Fibroblast of mammary gland (primary cell): ENCODE data around the gene DDX4.
"Not testable (repeated sequence)": the region's sequence is repeated elsewhere in the genome, so short reads cannot be mapped to it uniquely, and the experiment has no call there.

ENCODE experiments used
- DNase-seq: peaks from one replicate; pipeline ENCODE4 v3.0.0-alpha.2; 2010; ENCODE audit warnings: low read depth
- H3K4me3 ChIP-seq: 2 replicates; pipeline ENCODE4 v1.5.1; 2011; ENCODE audit warnings: low read depth, mild to moderate bottlenecking, low read length, moderate library complexity; ENCODE audit not compliant: control insufficient read depth
- TF ChIP-seq, protein P1 (sequence below): conservative IDR thresholded peaks from 2 replicates; pipeline ENCODE4 v1.5.1; 2011; ENCODE audit warnings: low read depth, low read length, inconsistent platforms; ENCODE audit not compliant: control insufficient read depth, insufficient read depth

The DDX4 gene

DNA sequence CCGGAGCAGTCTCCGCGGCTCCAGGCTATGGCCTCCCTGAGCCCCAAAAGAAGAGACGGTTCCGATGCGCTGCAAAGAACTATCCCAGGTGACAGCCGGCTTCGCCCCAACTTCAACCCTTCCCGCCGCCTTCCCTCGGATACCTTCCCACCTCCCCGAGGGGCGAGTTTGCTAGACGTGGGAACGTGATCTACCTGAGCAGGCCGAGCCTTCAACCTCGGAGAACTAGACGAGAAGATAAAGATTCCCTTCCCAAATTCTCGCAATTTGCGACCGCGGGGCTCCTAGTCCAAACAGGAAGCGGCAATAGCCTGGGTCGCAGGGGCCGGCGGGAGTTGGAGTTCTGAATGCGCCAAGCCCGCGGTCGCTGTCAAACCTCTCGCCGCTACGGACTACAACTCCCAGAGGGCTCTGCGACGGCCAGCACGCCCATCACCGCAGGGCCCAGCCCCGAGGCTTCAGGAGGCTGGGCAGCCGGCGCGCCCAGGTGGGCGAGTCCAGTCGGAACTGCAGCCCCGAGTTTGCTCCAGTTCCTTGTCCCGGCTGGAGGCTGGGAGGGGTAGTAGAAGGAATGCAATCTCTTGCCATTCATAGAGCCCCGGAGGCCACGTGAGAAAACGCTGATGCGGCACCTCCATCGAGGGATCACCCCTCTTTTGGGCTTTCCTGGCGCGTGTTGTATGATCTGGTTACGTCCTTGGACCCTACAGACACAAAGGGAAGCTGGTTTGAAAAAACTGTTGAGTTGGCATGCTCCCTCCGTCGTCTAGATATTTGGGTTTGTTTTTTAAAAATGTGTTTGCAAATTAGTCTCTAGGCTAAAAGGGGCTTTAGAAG is 25.6 kb upstream of the DDX4 start, which contains the start of gene SLC38A9:
Gene SLC38A9, minus strand, starts transcription at position 302 of the 837 bp plus-strand sequence. CDS start 14,366 bp downstream, outside the sequence.
- DNase-seq: peak; percentile 91
- peak within 1 kb of the TSS; percentile 99 for H3K4me3 ChIP-seq
- TF ChIP-seq, protein P1, sequence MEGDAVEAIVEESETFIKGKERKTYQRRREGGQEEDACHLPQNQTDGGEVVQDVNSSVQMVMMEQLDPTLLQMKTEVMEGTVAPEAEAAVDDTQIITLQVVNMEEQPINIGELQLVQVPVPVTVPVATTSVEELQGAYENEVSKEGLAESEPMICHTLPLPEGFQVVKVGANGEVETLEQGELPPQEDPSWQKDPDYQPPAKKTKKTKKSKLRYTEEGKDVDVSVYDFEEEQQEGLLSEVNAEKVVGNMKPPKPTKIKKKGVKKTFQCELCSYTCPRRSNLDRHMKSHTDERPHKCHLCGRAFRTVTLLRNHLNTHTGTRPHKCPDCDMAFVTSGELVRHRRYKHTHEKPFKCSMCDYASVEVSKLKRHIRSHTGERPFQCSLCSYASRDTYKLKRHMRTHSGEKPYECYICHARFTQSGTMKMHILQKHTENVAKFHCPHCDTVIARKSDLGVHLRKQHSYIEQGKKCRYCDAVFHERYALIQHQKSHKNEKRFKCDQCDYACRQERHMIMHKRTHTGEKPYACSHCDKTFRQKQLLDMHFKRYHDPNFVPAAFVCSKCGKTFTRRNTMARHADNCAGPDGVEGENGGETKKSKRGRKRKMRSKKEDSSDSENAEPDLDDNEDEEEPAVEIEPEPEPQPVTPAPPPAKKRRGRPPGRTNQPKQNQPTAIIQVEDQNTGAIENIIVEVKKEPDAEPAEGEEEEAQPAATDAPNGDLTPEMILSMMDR: no peak

DNA sequence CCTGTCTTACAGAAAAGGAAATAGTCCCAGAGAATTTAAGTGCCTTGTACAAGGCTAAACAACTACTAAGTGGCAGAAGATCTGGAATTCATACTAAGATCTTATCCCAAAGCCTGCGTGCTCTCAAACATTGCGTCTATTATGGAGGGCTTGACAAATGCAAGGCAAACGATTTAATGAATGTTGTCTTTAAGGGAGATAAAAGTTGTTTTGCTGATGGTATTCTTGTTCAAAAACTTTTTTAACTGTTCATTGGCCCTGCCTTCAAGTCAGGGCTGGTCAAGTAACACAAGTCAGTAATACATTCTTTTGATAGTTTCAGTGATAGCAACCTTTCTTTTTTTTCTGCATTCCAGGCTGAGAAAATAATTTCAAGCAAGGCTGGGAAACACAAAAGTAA is 24.0 kb upstream of the DDX4 start:
- TF ChIP-seq, protein P1: no peak
- DNase-seq: no peak

DNA sequence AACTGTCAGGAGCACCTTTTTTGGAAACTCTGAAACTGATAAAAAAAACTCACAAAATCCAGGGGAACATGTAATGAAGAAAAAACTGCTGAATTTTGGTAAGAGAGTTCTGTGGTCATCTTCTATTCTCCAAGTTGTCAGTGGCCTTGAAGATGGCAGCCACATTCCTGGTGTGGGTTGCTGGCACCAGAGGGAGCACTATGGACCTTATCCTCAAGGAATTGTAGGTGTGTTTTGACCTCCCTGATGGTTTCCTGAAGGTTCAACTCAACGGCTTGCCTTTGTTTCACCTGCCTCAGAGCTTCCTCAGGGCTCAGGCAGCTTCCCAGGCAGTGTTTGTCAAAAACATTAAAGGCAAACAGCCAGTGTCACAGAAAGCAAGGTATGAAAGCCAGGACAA is 23.5 kb upstream of the DDX4 start:
- H3K4me3 ChIP-seq: no peak overlapping the region
- TF ChIP-seq, protein P1: peak; percentile 9
- DNase-seq: no peak

More for the DNA sequence above, 24.0 kb upstream of the DDX4 start:
- H3K4me3 ChIP-seq: no peak overlapping the region

DNA sequence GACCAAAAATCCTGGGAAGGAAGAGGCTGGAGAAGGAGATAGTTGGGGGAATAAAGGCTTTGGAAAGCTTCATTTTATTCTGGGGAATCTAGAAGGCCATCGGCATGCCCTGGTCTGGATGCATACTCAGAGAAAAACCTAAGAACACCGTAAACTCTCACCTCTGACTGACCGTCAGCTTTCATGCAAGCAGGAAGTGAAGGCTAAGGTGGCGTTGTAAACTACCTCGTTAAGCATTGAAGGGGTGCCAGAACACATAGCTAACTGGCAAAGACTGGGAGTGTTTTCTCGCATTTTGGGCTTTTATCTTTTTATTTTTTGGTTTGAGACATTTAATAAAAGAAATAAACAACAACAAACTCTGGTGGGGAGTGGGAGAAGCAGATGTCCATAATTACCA is 23.1 kb upstream of the DDX4 start:
- TF ChIP-seq, protein P1: no peak
- no peak for DNase-seq
- H3K4me3 ChIP-seq: no peak overlapping the region

DNA sequence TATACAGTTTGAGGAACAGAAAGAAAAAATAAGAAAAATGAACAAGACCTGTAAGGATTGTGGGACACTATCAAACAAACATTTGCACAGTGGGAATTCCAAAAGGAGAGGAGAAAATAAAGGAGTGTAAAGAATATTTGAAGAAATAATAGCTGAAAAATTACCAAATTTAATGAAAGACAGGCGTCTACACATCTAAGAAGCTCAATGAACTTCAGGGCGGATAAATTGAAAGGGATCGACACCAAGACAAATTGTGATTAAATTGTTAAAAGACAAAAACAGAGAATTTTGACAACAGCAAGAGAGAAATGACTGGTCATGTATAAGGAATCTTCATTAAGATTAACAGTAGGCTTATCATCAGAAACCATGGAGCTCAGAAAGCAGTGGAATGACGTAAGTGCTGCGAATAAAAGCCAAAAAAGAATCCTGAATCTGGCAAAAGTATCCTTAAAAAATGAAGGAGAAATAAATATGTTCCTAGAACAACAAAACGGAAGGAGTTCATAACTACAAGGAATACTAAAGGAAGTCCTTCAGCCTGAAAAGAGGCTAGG is 22.3 kb upstream of the DDX4 start:
- TF ChIP-seq, protein P1: no peak
- no peak for DNase-seq

DNA sequence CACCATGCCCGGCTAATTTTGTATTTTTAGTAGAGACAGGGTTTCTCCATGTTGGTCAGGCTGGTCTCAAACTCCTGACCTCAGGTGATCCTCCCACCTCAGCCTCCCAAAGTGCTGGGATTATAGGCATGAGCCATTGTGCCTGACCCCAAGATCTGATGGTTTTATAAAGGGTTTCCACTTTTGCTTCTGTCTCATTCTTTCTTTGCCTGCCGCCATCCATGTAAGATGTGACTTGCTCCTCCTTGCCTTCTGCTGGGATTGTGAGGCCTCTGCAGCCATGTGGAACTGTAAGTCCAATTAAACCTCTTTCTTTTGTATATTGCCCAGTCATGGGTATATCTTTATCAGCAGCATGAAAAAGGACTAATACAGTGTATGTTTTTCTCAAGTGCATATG is 18.8 kb upstream of the DDX4 start:
- DNase-seq, H3K4me3 ChIP-seq: not testable (repeated sequence)

More for the DNA sequence above, 22.3 kb upstream of the DDX4 start:
- no peak overlapping the region for H3K4me3 ChIP-seq

DNA sequence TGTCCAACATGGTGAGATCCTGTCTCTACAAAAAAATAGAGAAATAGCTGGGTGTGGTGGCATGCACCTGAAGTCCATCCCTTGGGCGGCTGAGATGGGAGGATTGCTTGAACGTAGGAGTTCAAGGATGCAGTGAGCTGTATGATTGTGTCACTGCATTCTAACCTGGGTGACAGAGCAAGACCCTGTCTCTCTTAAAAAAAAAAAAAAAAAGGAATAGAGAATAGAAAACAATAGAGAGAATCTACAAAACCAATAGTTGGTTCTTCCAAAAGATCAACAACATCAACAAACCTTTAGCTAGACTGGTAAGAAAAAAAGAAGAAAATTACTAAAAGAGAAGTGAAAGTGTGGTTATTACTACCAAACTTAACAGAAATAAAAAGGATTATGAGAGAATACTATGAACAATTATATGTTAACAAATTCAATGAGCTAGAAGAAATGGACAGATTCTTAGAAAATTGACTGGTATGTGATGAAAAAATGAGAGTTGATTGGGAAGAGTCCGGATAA is 17.6 kb upstream of the DDX4 start:
- no peak for DNase-seq
- TF ChIP-seq, protein P1: no peak
- no peak overlapping the region for H3K4me3 ChIP-seq
